DMS79 (cell line): Measurements from ENCODE around the gene TPPP.
"Not testable (repeated sequence)": the region's sequence is repeated elsewhere in the genome, so short reads cannot be mapped to it uniquely, and the experiment has no call there.

Experiments
- DNase-seq: peaks from one replicate; lab custom pipeline; 2025; lab: John Stamatoyannopoulos, UW

TPPP gene

GRCh38 chr5:645421-645820 lies 47.7 kb downstream of the TPPP start:
- no peak for DNase-seq

GRCh38 chr5:644971-645370 lies 48.2 kb downstream of the TPPP start:
- DNase-seq: no peak

- DNase-seq: no peak
Observed at GRCh38 chr5:644509-644908, 48.6 kb downstream of the TPPP start.

- peak; percentile 40 for DNase-seq
Observed at GRCh38 chr5:643811-644271, 49.3 kb downstream of the TPPP start.

- peak; percentile 75 for DNase-seq
Observed at GRCh38 chr5:643351-643801, 49.8 kb downstream of the TPPP start.

- no peak for DNase-seq
Observed at GRCh38 chr5:642481-642880, 50.7 kb downstream of the TPPP start.

GRCh38 chr5:641331-641765 lies 51.8 kb downstream of the TPPP start:
- no peak for DNase-seq

- DNase-seq: no peak
Observed at GRCh38 chr5:640461-641330, 52.5 kb downstream of the TPPP start.

GRCh38 chr5:639584-640213 lies 53.5 kb downstream of the TPPP start:
- DNase-seq: no peak

GRCh38 chr5:639253-639530 lies 54.0 kb downstream of the TPPP start:
- DNase-seq: no peak

- no peak for DNase-seq
Observed at GRCh38 chr5:638501-639252, 54.5 kb downstream of the TPPP start.

- no peak for DNase-seq
Observed at GRCh38 chr5:637581-638450, 55.3 kb downstream of the TPPP start.

GRCh38 chr5:636951-637350 lies 56.2 kb downstream of the TPPP start:
- DNase-seq: no peak

GRCh38 chr5:635306-636055 lies 57.7 kb downstream of the TPPP start:
- DNase-seq: no peak

GRCh38 chr5:634191-634590 lies 59.0 kb downstream of the TPPP start:
- no peak for DNase-seq

- no peak for DNase-seq
Observed at GRCh38 chr5:633501-633955, 59.6 kb downstream of the TPPP start.

GRCh38 chr5:628351-629205 lies 64.6 kb downstream of the TPPP start:
- DNase-seq: not testable (repeated sequence)

- no peak for DNase-seq
Observed at GRCh38 chr5:627840-628239, 65.3 kb downstream of the TPPP start.

GRCh38 chr5:626850-627249 lies 66.3 kb downstream of the TPPP start:
- DNase-seq: no peak

- DNase-seq: no peak
Observed at GRCh38 chr5:625516-625915, 67.6 kb downstream of the TPPP start.
